HG02970 (cell line): ENCODE measurements around the gene ABCD1.
A peak's percentile ranks its signal among the peaks of the same experiment; 100 is the strongest.
"Not testable (repeated sequence)": the region's sequence is repeated elsewhere in the genome, so short reads cannot be mapped to it uniquely, and the experiment has no call there.

ENCODE experiments used
- ATAC-seq: cut with Tn5 transposase; IDR thresholded peaks from one replicate; pipeline ENCODE4 v1.9.1; 2021; ENCODE audit warnings: mild to moderate bottlenecking, moderate library complexity, moderate number of reproducible peaks; ENCODE audit not compliant: unreplicated experiment, low FRiP score

Gene ABCD1

DNA sequence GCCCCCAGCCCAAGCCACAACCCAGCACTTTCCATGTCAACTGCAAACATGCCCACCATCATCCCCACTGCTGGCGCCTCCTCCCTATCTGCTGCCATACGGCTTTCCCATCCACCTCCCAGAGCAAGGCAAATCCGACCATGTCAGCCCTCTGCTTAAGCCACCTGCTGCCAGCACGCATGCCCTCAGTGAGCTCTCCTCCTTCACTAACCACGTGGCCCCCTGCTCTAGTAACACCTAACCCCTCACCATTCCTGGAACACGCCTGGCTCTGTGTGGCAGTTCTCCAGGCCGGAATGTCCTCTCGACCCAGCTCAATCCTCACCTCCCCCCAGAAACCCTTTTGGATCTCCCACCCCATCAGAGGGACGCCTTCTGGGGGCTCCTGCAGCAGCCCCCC lies 17.9 kb upstream of the ABCD1 start:
- ATAC-seq = no peak

DNA sequence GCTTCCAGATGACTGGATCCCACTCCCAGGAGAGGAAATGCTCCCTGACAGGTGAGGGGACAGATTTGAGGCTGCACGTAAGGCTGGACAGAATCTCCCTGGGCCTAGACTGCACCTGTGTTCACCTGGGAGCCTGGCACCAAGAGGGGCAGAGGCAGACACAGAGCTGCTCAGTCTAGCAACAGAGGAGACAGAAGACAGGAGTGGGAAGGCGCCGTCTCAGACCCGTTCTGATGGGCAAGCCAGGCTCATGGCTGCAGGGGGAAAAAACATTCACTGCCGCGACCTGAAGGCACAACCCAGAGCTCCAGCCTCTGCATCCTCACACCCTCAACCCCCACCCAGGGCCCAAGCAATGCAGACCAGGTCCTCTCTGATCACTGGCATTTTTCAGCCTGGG lies 17.2 kb upstream of the ABCD1 start:
- ATAC-seq = no peak

DNA sequence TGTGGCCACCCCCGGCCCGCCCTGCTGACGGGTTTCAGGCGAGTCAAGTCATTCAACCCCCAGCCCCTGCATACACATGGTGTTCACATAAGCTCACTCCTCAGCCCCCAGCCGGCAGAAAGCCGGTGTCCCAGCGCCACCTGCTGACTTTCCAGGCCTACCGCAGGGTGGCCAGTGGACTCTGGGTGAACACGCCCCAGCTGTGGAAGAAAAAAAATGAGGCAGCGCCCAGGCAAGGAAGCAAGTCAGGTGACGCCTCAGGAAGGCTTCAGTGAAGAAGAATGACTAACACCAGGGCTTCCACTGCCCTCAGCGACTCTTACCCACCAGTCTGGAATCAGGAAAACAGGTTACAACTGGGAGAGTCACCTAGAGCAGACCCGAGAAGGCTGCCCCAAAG lies 16.2 kb upstream of the ABCD1 start:
- no peak for ATAC-seq

DNA sequence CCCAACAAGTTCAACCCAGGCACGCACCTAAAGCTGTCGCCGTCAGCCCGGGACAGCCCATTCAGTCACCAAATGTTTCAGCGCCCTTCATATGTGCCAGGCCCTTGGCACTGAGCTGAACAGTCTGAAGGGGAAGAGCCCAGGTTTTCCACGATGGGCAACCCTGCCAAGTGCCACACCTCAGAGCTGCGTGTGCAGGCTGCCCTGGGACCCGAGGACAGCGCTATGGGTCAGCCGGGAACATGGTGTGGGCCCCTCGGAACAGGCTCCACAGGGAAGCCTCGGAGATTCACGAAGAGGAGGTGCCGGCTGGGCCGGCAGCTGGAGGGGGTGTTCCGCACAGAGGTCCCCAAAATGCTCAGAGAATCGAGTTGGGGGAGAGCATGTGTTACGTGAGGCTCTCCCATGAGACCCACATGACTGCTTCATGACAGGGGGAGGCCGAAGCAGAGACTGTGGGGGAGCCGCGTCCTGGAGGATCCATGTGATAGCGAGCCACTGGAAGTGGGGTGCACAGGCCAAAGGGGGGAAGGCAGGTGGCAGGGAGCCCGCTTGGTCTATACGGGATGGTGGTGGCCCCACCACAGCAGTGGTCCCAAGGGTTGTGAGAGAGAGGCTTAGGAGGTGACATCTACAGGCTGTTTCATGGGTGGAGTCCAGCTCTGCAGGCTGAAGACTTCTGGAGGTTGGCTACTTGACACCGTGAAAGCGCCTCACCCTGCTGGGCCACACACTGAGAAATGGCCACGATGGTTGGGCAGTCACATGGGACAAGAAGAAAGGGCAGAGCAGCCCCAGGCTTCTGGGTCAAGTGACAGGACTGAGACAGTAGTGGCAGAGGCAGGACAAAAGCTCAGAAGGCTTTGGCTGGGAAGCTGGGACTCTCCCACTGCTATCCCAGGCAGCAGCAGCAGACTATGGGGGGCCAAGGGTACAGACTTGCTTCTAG lies 14.7 kb upstream of the ABCD1 start:
- no peak for ATAC-seq

DNA sequence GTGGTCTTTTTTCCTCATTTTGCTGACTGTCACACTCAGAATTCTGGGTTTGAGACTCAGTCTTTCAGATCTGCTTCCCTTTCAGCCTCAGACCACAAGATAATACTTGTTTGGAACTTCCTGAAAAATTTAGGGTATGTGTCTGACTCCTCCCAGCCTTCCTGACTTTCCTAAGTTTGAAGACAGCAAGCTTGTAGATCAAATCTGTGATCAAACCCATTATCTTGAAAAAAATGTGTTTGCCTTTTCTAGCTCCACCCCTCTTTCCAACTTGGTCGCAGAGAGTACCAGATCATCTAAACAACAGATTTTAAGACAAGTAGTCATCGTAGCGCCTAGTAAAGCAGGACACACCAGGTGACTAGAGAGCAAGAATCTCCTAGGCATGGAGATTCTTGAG lies 10.4 kb upstream of the ABCD1 start:
- no peak for ATAC-seq

DNA sequence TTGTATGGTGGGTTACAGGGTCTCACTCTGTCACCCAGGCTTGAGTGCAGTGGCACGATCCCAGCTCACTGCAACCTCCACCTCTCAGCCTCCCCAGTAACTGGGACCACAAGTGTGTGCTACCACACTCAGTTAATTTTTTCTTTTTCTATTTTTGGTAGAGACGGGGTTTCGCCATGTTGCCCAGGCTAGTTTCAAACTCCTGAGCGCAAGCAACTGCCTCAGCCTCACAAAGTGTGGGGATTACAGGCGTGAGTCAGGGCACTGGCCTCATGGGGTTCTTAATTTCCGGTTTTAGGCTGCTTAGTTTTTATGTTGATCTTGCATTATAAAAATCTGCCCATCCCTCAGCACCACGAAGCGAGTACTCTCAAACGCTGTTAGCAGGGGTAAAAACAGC lies 7.2 kb upstream of the ABCD1 start:
- ATAC-seq = no peak

DNA sequence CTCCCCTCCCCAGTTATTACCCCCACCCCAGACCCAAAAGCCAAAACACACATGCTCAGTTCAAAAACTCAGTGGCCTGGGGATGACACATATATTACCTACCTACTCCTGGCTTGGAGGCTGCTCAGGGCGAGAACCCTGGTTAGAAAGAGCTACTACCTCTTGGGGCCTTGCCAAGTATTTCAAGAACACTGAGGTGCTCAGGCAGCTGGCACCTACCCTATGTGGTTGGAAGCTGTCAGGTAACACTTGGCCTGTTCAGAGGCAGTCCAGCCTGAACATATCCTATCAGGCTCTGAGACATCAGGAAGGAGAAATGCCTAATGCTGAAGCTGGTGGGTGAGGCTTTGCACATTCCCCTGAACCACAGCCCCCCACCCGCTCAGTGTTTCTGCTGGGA lies 5.4 kb upstream of the ABCD1 start:
- no peak for ATAC-seq

DNA sequence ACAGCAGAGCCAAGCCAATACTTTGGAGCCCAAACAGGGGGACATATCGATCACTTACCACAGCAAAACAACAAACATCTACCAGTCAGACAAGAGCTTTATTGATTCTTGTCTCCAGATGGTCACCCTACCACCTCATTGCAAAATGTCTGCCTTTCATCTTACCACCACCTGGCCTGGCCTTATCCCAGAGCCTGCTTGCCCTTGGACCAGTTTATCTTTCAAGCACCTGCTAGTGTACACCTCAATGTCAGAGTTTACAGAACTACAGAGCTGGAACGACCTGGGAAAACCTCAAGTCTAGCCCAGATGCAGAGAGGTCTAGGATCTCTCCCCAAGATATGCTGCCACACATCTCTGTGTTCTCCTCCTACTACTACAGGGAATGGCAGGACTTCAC lies 5.0 kb upstream of the ABCD1 start:
- ATAC-seq = no peak

DNA sequence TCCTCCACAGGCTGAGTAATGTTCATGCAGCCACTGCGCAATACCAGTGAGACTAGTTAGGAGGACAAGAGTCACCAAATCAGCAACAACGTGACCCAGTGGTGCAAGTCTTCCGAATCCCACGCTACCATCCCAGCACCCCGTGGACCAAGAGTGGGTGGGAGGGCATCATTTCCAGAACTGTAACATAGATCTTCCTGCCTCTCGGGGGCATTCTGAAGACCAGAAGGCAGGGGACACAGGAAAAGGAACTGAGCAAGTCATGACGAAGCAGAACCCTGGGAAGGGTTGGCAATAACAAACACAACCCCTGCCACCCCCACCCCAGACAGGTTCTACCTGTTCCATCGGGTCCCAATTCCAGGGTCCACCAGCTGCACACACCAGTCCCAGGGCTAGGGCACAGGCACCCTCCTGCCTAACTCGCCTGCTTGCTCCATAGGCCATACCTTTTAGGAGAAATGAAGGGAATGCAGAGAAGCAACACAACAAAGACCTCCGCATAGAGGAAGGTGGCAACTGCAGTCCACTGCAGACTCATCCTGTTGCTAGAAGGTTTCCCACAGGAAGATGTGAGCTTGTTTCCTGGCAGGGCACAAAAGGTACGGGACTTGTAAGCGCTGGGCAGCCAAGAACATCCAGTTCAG lies 1.8 kb upstream of the ABCD1 start:
- ATAC-seq = no peak

DNA sequence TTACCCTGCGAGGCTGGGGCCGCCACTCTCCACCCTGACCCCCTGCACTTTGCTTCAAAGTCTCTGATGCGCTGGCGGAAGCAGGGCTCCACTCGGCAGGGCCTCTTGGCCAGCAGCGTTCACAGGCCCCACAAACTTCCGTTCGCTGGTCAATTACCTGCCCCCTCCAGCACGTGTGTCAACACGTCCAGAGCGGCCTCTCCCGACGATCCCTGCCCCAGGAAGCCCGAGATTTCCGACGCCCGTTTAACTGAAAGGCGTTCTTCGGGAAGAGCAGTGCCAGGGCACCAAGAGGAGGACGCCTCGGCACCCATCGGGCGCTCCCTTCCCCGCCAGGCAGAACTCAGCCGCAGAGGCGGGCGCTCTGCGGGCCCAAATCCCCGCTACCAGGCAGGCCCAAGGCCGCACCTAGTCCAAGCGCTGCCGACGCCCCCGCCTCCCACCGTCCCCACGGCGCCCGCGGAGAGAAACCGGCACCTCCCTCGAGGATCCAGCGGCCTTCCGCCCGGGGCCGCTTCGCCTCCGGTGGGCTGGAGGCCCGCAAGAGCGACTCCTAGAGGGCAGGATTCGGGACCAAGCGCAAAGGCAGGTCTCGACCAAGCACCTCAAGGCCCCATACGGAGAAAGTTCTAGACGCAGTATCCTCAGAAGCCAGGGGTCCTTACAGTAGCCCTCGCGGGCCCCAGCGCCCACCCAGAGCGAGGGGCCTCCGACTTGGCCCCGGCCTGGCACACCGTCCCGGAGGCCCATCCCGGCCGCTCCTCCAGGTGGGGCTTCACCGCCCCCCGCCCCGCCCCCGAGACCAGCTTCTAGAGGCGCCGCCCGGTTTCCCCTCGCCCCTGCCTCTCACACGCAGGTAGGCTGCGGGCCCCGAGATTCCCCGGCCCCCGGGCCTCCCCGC lies 1.1 kb upstream of the ABCD1 start:
- ATAC-seq = peak; percentile 26

DNA sequence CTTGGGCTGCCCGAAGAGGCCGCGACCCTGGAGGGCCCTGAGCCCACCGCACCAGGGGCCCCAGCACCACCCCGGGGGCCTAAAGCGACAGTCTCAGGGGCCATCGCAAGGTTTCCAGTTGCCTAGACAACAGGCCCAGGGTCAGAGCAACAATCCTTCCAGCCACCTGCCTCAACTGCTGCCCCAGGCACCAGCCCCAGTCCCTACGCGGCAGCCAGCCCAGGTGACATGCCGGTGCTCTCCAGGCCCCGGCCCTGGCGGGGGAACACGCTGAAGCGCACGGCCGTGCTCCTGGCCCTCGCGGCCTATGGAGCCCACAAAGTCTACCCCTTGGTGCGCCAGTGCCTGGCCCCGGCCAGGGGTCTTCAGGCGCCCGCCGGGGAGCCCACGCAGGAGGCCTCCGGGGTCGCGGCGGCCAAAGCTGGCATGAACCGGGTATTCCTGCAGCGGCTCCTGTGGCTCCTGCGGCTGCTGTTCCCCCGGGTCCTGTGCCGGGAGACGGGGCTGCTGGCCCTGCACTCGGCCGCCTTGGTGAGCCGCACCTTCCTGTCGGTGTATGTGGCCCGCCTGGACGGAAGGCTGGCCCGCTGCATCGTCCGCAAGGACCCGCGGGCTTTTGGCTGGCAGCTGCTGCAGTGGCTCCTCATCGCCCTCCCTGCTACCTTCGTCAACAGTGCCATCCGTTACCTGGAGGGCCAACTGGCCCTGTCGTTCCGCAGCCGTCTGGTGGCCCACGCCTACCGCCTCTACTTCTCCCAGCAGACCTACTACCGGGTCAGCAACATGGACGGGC lies 579 bp downstream of the ABCD1 start:
- ATAC-seq = peak; percentile 1

DNA sequence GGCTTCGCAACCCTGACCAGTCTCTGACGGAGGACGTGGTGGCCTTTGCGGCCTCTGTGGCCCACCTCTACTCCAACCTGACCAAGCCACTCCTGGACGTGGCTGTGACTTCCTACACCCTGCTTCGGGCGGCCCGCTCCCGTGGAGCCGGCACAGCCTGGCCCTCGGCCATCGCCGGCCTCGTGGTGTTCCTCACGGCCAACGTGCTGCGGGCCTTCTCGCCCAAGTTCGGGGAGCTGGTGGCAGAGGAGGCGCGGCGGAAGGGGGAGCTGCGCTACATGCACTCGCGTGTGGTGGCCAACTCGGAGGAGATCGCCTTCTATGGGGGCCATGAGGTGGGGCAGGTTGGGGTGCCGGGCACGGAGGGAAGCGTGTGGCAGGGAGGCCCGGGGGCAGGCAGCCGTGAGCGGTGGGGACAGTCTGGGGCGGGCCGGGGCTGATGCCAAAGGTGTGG lies 1.2 kb downstream of the ABCD1 start:
- ATAC-seq = no peak

DNA sequence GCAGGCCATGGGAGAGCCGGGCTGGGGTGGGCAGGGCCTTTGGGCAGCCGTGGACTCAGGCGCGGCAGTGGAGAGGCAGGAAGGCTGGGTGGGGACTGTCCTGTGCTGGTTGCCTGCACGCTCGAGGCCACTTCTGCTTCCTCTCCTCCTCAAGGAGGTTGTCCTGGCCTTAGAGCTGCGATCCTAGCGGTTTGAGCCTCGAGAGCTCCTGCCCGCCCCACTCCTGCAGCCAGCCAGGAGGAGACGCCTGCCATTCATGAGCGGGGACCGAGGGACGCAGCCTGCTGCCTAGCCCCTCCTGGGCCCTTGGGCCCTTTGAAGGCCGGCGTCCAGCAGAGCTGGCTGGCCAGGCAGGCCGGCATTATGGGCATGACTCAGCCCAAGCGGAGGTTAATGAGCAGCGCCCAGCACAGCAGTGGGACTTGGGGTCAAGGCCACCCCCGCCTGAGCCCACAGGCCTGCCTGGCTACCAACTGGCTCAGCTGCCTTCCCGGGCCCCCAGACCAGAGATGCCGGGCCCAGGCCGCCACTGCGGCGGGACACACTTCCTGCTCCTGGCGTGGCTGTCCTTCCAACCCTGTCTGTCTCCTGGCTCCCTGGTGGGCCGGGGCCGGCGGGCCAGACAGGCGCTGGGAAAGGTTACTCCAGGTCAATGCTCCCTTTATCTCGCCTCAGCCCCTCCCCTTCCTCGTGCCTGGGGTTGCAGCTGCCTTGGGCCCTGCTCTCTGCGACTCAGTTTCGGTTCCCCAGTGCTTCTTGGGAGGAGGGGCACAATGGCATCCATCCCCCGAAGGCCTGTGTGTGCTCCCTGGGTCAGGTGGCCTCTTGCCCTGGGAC lies 1.8 kb downstream of the ABCD1 start:
- no peak for ATAC-seq

DNA sequence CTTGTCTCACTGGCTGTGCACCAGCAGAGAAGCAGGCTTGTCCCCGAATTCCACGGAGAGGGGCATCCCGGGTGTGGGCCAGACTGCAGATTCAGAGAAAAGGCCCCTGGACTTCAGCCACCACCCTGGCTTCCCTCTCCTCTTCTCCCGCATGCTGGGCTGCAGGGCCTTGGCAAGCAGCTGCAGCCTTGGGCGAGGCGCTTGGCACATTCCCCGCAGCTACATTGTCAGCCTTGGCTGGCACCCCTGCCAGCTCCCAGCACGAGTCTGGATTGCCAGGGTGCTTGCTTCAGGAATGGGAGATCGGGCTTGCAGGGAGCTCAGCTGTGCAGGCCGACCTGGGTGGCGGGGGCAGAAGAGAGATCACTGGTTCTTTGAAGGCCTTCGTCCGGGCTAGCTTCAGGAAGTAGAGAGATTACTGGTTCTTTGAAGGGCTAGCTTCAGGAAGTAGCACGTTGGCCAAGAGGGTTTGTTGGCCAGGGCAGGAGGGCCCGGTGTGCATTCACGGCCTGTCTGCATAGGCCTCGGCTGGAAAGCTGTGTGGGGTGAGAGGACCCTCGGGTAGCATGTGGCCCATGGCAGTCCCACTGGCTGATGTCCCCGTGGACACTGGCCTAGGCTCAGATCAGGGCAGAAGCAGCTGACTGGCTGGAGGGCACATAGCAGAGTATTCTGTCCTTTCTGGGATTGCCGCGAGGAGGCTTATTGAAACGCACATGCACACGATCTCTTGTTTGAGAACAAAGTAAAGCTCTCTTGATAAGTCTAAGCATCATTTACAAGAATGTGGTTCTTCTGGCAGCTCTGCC lies 2.7 kb downstream of the ABCD1 start:
- ATAC-seq = no peak

DNA sequence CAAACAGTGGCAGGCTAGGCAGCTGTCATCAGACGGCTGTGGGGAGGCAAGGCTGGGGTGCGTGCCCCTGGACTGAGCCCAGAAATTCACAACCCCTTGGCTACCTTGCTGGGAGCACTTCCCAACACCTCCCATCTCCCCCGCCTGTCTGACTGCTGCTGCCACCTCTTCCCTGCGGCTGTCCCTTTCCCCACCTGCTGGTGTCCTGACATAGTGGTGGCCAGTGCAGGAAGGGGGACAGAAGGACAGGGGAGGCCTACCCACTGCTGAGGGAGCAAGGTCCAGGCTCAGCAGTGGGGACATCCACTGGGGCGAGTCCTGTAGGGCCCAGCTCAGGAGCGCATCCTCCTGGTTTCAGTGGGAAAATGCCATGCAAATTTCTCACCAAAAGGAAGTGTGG lies 3.4 kb downstream of the ABCD1 start:
- no peak for ATAC-seq

DNA sequence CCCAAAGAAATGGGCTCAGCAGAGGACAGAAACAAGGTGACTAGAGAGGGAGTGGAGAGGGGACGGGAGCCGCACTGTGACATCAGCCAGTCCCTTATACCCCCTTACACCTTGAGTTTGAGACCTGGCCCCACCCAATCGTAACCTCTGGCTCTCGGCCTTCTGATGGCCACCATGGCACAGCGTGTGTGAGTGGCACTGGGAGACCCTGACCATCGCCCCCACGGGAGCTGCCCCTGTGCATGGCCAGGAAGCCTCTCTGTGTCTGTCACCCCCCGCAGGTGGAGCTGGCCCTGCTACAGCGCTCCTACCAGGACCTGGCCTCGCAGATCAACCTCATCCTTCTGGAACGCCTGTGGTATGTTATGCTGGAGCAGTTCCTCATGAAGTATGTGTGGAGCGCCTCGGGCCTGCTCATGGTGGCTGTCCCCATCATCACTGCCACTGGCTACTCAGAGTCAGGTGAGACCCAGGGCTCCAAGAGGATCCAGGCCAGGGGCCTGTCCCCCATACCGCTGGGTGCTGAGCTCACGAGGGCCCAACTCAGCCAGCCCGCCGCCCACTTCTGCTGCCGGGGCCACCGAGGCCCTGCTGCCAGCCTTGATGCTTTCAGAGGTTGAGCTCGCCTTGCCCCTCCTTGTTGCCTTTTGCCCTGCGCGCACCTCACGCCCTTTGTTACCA lies 4.4 kb downstream of the ABCD1 start:
- no peak for ATAC-seq

DNA sequence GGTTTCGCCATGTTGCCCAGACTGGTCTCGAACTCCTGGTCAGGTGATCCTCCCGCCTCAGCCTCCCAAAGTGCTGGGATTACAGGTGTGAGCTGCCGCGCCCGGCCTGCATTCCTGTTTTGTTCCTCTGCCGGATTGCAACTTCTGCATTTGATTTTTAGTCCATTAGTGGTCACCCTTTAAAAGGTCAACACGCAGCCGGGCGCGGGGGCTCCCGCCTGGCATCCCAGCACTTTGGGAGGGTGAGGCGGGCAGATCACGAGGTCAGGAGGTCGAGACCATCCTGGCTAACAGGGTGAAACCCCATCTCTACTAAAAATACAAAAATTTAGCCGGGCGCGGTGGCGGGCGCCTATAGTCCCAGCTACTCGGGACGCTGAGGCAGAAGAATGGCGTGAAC lies 5.5 kb downstream of the ABCD1 start:
- not testable (repeated sequence) for ATAC-seq
